ENCODE measurements around the gene TMEM255B. TPM values are rescaled to one million over a fixed set of nuclear protein-coding genes. Genes with fewer than 3 reads are reported as not detected.
"Not testable (repeated sequence)": the region's sequence is repeated elsewhere in the genome, so short reads cannot be mapped to it uniquely, and the experiment has no call there.

The TMEM255B gene
- total and polyA plus RNA-seq, 9 donors = 1.9 to 9.2 (median 6.4) TPM

- Histone ChIP-seq H3K4me3 (ENCODE audit: low read length) (no peak overlapping the region), H3K27me3 (ENCODE audit: control insufficient read depth, insufficient read depth, low read length) (peaks cover 2% of the 10 kb centered on the region), H3K27ac (ENCODE audit: low read length) (no peak overlapping the region), H3K9me3 (replicated peaks; ENCODE audit: control insufficient read depth, low read depth, low read length) (no peaks in the 10 kb centered on the region), H3K36me3 (ENCODE audit: control insufficient read depth, insufficient read depth, low read length) (no peaks in the 10 kb centered on the region), H3K4me1 (ENCODE audit: control insufficient read depth, insufficient read depth, low read length) (no peaks in the 10 kb centered on the region)
- DNase-seq = no peak
- WGBS (ENCODE audit: insufficient coverage) = 81% methylated on average over 21 of the region's 22 CpGs
Measured at GRCh38 chr13:113748862-113749451, 10.1 kb upstream of the TMEM255B start.

- Histone ChIP-seq H3K4me3 (ENCODE audit: low read length) (no peak overlapping the region), H3K9me3 (replicated peaks; ENCODE audit: control insufficient read depth, low read depth, low read length) (no peaks in the 10 kb centered on the region), H3K27me3 (ENCODE audit: control insufficient read depth, insufficient read depth, low read length) (peaks cover 6% of the 10 kb centered on the region), H3K36me3 (ENCODE audit: control insufficient read depth, insufficient read depth, low read length) (no peaks in the 10 kb centered on the region), H3K4me1 (ENCODE audit: control insufficient read depth, insufficient read depth, low read length) (no peaks in the 10 kb centered on the region), H3K27ac (ENCODE audit: low read length) (no peak overlapping the region)
- 84% methylated on average over 9 of the region's 13 CpGs for WGBS (ENCODE audit: insufficient coverage)
- no peak for DNase-seq
Measured at GRCh38 chr13:113749507-113749906, 9.5 kb upstream of the TMEM255B start.

- Histone ChIP-seq H3K4me3 (ENCODE audit: low read length) (no peak overlapping the region), H3K27ac (ENCODE audit: low read length) (no peak overlapping the region), H3K4me1 (ENCODE audit: control insufficient read depth, insufficient read depth, low read length) (no peaks in the 10 kb centered on the region), H3K27me3 (ENCODE audit: control insufficient read depth, insufficient read depth, low read length) (peaks cover 7% of the 10 kb centered on the region), H3K9me3 (replicated peaks; ENCODE audit: control insufficient read depth, low read depth, low read length) (no peaks in the 10 kb centered on the region), H3K36me3 (ENCODE audit: control insufficient read depth, insufficient read depth, low read length) (no peaks in the 10 kb centered on the region)
- no peak for DNase-seq
- WGBS (ENCODE audit: insufficient coverage) = 82% methylated on average over 11 of the region's 11 CpGs
Measured at GRCh38 chr13:113749967-113750366, 9.1 kb upstream of the TMEM255B start.

GRCh38 chr13:113750554-113751399 is 8.2 kb upstream of the TMEM255B start:
- Histone ChIP-seq H3K4me1 (ENCODE audit: control insufficient read depth, insufficient read depth, low read length) (no peaks in the 10 kb centered on the region), H3K4me3 (ENCODE audit: low read length) (no peak overlapping the region), H3K9me3 (replicated peaks; ENCODE audit: control insufficient read depth, low read depth, low read length) (no peaks in the 10 kb centered on the region), H3K27ac (ENCODE audit: low read length) (no peak overlapping the region), H3K27me3 (ENCODE audit: control insufficient read depth, insufficient read depth, low read length) (peaks cover 11% of the 10 kb centered on the region), H3K36me3 (ENCODE audit: control insufficient read depth, insufficient read depth, low read length) (no peaks in the 10 kb centered on the region)
- no peak for DNase-seq
- 90% methylated on average over 23 of the region's 23 CpGs for WGBS (ENCODE audit: insufficient coverage)

- Histone ChIP-seq H3K9me3 (replicated peaks; ENCODE audit: control insufficient read depth, low read depth, low read length) (no peaks in the 10 kb centered on the region), H3K36me3 (ENCODE audit: control insufficient read depth, insufficient read depth, low read length) (no peaks in the 10 kb centered on the region), H3K27me3 (ENCODE audit: control insufficient read depth, insufficient read depth, low read length) (peaks cover 11% of the 10 kb centered on the region), H3K27ac (ENCODE audit: low read length) (no peak overlapping the region), H3K4me1 (ENCODE audit: control insufficient read depth, insufficient read depth, low read length) (no peaks in the 10 kb centered on the region), H3K4me3 (ENCODE audit: low read length) (no peak overlapping the region)
- DNase-seq = no peak
- WGBS (ENCODE audit: insufficient coverage) = 94% methylated on average over 19 of the region's 19 CpGs
Measured at GRCh38 chr13:113751491-113751890, 7.5 kb upstream of the TMEM255B start.

- DNase-seq; H3K27ac ChIP-seq (ENCODE audit: low read length); H3K4me3 ChIP-seq (ENCODE audit: low read length); H3K4me1 ChIP-seq (ENCODE audit: control insufficient read depth, insufficient read depth, low read length); H3K9me3 ChIP-seq (replicated peaks; ENCODE audit: control insufficient read depth, low read depth, low read length); H3K36me3 ChIP-seq (ENCODE audit: control insufficient read depth, insufficient read depth, low read length): not testable (repeated sequence)
- WGBS (ENCODE audit: insufficient coverage) = 99% methylated on average over 10 of the region's 78 CpGs
- H3K27me3 ChIP-seq (ENCODE audit: control insufficient read depth, insufficient read depth, low read length) = peaks cover 11% of the 10 kb centered on the region
Measured at GRCh38 chr13:113752211-113752986, 6.6 kb upstream of the TMEM255B start.

GRCh38 chr13:113753171-113753570 is 5.9 kb upstream of the TMEM255B start:
- H3K4me1 ChIP-seq (ENCODE audit: control insufficient read depth, insufficient read depth, low read length) = peaks cover 1% of the 10 kb centered on the region
- DNase-seq = no peak
- H3K27ac ChIP-seq (ENCODE audit: low read length) = no peak overlapping the region
- no peaks in the 10 kb centered on the region for H3K36me3 ChIP-seq (ENCODE audit: control insufficient read depth, insufficient read depth, low read length)
- 85% methylated on average over 11 of the region's 11 CpGs for WGBS (ENCODE audit: insufficient coverage)
- H3K9me3 ChIP-seq (replicated peaks; ENCODE audit: control insufficient read depth, low read depth, low read length) = no peaks in the 10 kb centered on the region
- H3K4me3 ChIP-seq (ENCODE audit: low read length) = no peak overlapping the region
- peaks cover 16% of the 10 kb centered on the region for H3K27me3 ChIP-seq (ENCODE audit: control insufficient read depth, insufficient read depth, low read length)

GRCh38 chr13:113754242-113754641 is 4.8 kb upstream of the TMEM255B start:
- peaks cover 25% of the 10 kb centered on the region for H3K27me3 ChIP-seq (ENCODE audit: control insufficient read depth, insufficient read depth, low read length)
- WGBS (ENCODE audit: insufficient coverage) = no CpG with 5 or more reads among the region's 7 CpGs
- no peaks in the 10 kb centered on the region for H3K9me3 ChIP-seq (replicated peaks; ENCODE audit: control insufficient read depth, low read depth, low read length)
- peaks cover 8% of the 10 kb centered on the region for H3K4me1 ChIP-seq (ENCODE audit: control insufficient read depth, insufficient read depth, low read length)
- H3K27ac ChIP-seq (ENCODE audit: low read length) = no peak overlapping the region
- no peaks in the 10 kb centered on the region for H3K36me3 ChIP-seq (ENCODE audit: control insufficient read depth, insufficient read depth, low read length)
- no peak for DNase-seq
- H3K4me3 ChIP-seq (ENCODE audit: low read length) = no peak overlapping the region

GRCh38 chr13:113754691-113755090 is 4.3 kb upstream of the TMEM255B start:
- no peak overlapping the region for H3K4me3 ChIP-seq (ENCODE audit: low read length)
- H3K27me3 ChIP-seq (ENCODE audit: control insufficient read depth, insufficient read depth, low read length) = peaks cover 29% of the 10 kb centered on the region
- H3K27ac ChIP-seq (ENCODE audit: low read length) = no peak overlapping the region
- DNase-seq = no peak
- peaks cover 12% of the 10 kb centered on the region for H3K4me1 ChIP-seq (ENCODE audit: control insufficient read depth, insufficient read depth, low read length)
- H3K36me3 ChIP-seq (ENCODE audit: control insufficient read depth, insufficient read depth, low read length) = no peaks in the 10 kb centered on the region
- no peaks in the 10 kb centered on the region for H3K9me3 ChIP-seq (replicated peaks; ENCODE audit: control insufficient read depth, low read depth, low read length)
- 73% methylated on average over 15 of the region's 15 CpGs for WGBS (ENCODE audit: insufficient coverage)

GRCh38 chr13:113756441-113757097 is 2.5 kb upstream of the TMEM255B start:
- Histone ChIP-seq H3K27me3 (ENCODE audit: control insufficient read depth, insufficient read depth, low read length) (peaks cover 46% of the 10 kb centered on the region), H3K9me3 (replicated peaks; ENCODE audit: control insufficient read depth, low read depth, low read length) (no peaks in the 10 kb centered on the region), H3K36me3 (ENCODE audit: control insufficient read depth, insufficient read depth, low read length) (no peaks in the 10 kb centered on the region), H3K4me1 (ENCODE audit: control insufficient read depth, insufficient read depth, low read length) (peaks cover 15% of the 10 kb centered on the region), H3K4me3 (ENCODE audit: low read length) (no peak overlapping the region), H3K27ac (ENCODE audit: low read length) (no peak overlapping the region)
- no peak for DNase-seq
- 91% methylated on average over 20 of the region's 20 CpGs for WGBS (ENCODE audit: insufficient coverage)
